NCI-H82 (cell line): ENCODE measurements around the gene MVD.
A peak's percentile ranks its signal among the peaks of the same experiment; 100 is the strongest.

Source experiments
- DNase-seq: peaks from one replicate; lab custom pipeline; 2025; lab: John Stamatoyannopoulos, UW

Gene MVD

DNA sequence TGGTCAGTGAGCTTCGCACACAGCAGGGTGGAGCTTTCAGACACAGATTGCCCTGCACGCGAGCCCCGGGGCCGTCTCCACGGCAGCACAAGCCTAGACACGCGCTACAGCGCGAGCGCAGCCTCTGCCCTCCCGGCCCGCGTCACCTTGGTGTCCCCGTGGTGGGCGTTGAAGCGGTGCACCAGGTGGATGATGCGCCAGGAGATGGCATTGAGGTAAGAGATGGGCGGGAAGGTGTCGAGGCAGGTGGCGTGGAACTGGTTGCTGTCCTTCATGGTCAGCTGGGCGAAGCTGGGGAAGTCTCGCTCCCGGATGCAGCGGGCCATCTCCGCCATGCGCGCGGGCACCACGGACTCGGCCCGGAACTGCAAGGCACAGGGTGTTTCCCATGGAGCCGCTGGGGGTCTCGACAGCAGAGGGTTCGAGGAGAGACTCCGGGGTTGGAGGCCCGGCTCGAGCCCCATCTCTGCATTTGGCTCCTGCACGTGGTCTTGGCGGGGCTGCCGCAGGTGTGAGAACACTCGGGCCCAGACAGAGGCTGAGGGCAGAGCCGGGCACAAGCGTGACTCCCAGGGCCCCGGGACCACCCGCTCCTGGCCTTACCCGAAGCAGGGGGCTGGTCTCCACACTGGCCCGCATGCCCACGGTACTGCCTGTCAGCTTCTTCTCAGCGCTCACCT is 7.7 kb downstream of the MVD start:
- no peak for DNase-seq

- DNase-seq, result no peak
Observed at GRCh38 chr16:88654363-88655052, 8.4 kb downstream of the MVD start.

- DNase-seq, result no peak
Observed at GRCh38 chr16:88653596-88654362, 9.1 kb downstream of the MVD start.

DNA sequence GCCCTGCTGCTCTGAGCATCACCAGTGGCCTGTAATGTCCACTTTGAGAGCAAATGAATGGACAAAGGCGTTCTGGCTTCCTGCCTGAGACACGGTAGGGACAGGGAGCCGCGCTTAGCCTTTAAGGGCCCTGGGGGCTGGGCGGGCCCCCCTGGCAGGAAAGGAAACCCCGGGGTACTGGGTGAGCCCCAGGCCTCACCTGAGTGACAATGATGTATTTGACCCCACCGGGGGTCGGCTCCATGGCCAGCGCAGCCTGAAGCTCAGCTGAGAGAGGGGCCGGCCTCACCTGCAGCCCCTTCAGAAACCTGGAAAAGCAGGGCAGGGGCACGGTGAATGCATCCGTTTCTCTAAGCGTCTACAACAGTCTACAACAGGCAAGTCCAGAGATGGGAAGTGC is 9.8 kb downstream of the MVD start:
- DNase-seq, result no peak

- no peak for DNase-seq
Observed at GRCh38 chr16:88652762-88653063, 10.2 kb downstream of the MVD start.

DNA sequence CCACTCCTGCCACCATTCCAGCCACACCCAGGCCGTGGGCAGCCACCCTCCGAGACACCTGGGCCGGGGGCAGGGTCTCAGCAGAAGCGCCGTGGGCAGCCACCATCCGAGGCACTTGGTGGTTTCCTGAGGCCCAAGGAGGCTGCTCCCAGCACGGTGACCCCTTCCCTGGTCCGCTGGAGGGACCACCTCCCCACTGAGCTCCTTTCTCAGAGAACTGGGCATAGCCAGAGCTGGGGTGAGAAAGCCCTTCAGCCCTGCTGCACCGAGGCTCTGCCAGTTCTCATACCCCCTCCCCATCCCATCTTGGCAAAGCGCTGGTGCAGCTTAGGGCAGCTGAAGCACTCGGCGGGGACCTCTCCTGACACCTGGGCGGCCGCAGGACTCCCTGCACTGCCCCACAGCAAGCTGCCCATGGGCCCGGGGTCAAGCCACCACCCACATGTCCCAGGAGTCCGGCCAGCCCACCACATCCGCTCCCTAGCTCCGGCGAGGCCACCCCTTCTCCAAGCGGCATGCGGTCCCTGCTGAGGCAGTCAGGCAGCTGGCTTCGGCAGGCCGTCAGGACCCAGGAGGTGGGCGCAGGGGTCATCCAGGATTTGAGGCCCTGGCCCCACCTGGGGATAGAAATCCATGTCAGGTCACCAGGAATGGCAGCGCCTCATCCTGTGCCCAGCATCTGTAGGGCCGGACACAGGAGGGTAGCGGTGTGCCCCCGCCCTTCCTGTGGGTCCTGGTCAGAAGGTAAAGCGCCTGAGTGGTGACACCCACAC is 10.7 kb downstream of the MVD start:
- DNase-seq, result no peak

- peak; percentile 18 for DNase-seq
Observed at GRCh38 chr16:88651276-88651988, 11.5 kb downstream of the MVD start.

DNA sequence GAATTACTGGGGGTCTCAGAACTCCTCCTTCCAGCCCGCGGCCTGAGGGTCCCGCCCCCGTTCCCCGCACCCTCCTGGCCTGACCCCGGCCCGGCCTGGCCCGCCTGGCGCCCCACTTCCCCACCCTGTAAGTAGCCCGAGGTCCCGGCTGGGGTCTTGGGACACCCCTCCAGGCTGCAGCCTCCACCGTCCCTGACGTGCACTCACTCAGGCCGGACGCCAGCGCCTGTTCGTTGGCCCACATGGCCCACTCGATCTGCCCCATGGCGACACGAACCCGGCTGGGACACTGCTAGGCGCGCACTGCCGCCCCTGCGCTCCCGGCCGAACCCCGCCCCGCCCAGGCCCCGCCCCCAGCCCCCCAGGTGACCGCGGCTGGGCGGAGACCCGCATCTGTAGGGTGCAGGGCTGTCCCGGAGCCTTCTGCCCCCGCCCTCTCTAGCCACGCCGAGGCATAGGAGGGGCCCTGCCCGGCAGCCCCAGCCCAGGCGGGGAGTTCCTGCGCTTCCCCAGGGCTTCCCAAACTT is 12.1 kb downstream of the MVD start, which contains the start of gene CYBA:
TSS of gene CYBA (minus strand) at position 305 of the 527 bp plus-strand sequence. CDS start at position 265, 40 bp downstream.
- DNase-seq, result peak; percentile 25

DNA sequence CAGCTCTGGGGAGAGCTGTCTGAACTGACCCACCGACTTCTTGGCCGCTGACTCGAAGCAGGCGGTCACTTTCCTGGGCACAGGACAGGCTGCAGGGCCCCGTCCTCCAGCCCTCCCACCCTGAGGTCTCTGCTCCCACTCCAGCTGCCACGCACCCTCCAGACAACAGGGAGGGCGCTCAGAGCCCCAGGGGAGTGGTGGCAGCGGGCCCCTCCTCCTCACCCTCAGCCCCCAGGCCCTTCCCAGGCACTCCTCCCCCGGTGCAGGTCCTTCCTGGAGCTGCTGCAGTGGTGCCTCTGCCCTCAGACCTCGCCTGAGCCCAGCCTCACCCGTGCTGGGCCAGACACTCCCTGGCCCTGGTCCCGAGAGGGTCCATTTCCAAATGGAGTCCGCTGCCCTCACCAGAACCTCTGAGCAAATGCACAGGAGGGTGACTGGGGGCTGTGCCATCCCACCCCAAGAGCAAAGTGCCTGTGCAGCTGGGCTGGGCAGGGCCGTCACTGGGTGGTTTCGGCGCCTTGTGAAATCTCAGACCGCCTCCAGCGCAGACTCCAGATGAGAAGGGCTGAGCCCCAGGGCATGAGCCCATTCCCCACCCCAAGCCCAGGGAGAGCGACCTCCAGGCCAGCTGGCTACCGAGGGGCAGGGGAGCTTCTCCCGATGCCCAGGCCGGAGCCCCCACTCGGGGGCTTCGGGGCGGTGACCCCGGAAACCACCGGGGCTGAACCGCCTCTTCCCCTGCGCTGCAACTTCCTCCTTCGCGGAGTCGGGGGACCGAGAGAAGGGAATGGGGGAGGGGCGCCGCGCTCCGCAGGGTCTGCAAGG is 12.8 kb downstream of the MVD start:
- DNase-seq, result peak; percentile 33

DNA sequence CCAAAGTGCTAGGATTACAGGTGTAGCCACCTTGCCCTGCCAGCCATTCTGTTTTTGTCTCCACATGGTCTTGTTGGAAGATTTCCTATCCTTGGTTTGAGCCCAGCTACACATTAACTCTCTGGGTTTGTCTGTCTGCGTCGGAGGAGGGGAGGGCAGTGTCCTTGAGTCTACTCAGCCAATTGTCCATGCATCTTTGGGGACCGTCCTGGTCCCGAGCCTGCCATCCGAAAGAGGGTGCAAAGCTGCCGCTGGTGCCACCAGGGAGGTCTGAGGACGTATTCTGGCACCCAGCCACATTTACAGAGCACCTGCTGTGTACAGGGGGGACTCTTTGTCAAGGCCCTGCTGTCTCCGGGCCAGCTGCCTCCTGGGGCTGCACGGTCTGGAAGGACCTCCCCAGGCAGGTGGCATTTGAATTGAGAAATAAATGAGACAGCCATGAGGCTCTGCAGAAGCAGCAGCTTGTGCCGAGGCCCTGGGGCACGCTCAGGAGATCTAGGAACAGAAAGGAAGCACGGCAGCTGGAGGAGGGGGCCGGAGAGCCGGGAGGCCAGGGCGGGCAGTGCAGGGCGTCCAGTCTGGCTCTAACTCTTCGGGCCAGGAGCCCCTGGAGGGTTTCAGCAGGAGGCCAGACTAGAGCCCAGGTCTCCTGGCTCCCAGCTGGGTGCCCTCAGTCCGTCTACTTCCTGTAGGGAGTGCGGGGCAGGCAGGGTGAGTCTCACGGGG is 13.5 kb downstream of the MVD start:
- DNase-seq, result peak; percentile 18

DNA sequence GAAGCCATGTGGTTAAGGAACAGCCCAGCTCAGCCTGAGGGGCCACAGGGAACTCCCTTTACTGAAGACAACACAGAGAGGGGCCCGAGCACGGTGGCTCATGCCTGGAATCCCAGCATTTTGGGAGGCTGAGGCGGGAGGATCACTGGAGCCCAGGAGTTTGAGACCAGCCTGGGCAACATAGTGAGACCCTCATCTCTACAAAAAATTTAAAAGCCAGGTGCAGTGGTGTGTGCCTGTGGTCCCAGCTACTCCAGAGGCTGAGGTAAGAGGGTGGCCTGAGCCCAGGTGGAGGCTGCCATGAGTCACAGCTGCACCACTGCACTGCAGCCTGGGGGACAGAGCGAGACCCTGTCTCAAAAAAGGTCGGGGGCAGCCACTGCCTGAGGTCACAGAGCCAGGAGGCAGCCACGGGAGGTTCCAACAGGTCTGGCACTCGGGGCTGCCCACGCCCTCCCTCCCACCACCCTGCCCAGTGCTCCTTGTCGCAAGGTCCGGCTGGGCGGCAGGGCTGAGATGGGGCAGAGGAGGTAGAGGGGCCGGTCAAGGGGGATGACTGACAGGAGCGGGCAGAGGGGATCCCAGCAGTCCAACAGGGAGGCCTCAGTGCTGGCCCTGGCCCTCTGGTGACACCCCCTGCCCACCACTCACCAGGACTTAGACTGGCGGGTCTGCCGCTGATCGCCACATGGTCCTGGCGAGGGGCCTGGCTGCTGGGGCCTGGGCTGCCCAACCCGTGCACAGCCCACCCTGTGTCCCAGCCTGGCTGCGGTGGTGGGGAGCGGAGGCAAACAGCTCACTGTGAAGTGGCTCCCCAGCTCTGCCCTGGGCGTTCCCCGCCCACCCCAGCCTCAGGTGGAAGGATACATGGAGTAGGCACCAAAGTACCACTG is 15.5 kb downstream of the MVD start:
- no peak for DNase-seq

GRCh38 chr16:88646345-88647034 is 16.4 kb downstream of the MVD start:
- DNase-seq, result no peak

GRCh38 chr16:88645941-88646340 is 16.9 kb downstream of the MVD start:
- no peak for DNase-seq

- DNase-seq, result no peak
Observed at GRCh38 chr16:88645455-88645854, 17.4 kb downstream of the MVD start.

GRCh38 chr16:88643644-88643932 is 19.3 kb downstream of the MVD start:
- no peak for DNase-seq

DNA sequence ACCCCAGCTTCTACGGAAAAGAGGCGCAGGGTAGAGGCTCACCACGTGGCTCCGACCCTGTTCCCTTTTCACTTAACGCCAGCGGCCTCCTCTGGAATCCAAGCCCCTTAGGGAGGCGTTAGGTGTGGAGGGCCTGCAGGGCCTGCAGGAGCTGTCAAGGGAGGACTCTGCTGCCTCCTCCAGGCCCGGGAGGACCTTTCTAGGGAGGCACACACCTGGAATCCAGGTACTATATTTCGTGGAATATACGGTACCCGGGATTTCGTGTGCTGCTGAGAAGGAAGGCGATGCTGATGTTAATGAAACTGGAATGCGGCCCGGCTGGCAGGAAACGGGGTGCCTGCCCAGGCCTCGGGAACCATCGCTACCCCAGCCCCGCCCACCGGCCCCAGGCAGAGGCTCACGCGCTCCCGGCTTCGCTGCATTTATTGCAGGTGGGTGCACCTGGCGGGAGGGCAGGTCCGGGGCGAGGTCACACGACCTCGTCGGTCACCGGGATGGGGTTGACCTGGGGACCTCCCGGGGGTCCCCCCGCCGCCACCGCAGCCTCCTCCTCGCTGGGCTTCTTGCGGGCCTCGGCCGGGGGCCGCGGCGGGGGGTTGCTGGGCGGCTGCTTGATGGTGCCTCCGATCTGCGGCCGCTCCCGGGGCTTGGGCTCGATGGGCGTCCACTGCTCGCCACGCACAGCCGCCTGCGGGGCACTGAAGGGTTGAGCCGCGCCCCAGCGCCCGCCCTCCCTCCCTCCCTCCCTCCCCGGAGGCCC is 19.8 kb downstream of the MVD start:
- no peak for DNase-seq

GRCh38 chr16:88640498-88641247 is 22.2 kb downstream of the MVD start:
- no peak for DNase-seq
